K562 (cell line): ENCODE measurements around the gene COL9A2.

Source experiments
- BACH1 ChIP-seq: fragments of 200-800 bp; sonication (Bioruptor generic); IDR thresholded peaks from 2 replicates; pipeline ENCODE4 v1.6.1; 2016; ENCODE audit warnings: missing genetic modification characterization, missing compliant biosample characterization
- BRD4 ChIP-seq: fragments of 200-600 bp; sonication (generic); IDR thresholded peaks from 2 replicates; pipeline ENCODE4 v1.6.1; 2017; ENCODE audit warnings: inconsistent platforms
- KDM5B ChIP-seq: fragments of 200-600 bp; sonication (generic); IDR thresholded peaks from 2 replicates; pipeline ENCODE4 v1.6.1; 2012; ENCODE audit warnings: low read depth, mild to moderate bottlenecking, moderate library complexity, low read length, control low read depth, inconsistent platforms; ENCODE audit not compliant: insufficient replicate concordance
- MYC ChIP-seq, 2 experiments: fragments of 250-450 bp in 1 of 2; sonication (Bioruptor Pico) in 1 of 2; IDR thresholded peaks; 2 replicates each; pipeline versions ENCODE4 v1.5.1 to v1.6.1; 2012 to 2021; ENCODE audit warnings: low read depth in 2 of 2, borderline replicate concordance in 1 of 2, improper control_type of control experiment in 1 of 2, low read length in 1 of 2, mild to moderate bottlenecking in 1 of 2, moderate library complexity in 1 of 2
- NR2F6 ChIP-seq: fragments of 450-650 bp; formaldehyde crosslinking; IDR thresholded peaks from 2 replicates; pipeline ENCODE4 v1.4.0; 2020; ENCODE audit warnings: mild to moderate bottlenecking
- SMARCC2 ChIP-seq: fragments of 450-650 bp; IDR thresholded peaks from 2 replicates; pipeline ENCODE4 v1.6.1; 2017; ENCODE audit warnings: antibody characterized with exemption, moderate library complexity, mild to moderate bottlenecking, low read depth
- XRCC5 ChIP-seq: fragments of 200-400 bp; formaldehyde crosslinking; IDR thresholded peaks from 2 replicates; pipeline ENCODE4 v1.6.1; 2017; ENCODE audit warnings: low read depth, mild to moderate bottlenecking, low read length
- ZNF263 ChIP-seq: sonication (generic); formaldehyde crosslinking; IDR thresholded peaks from 2 replicates; pipeline ENCODE4 v1.8.0; 2022; ENCODE audit warnings: mild to moderate bottlenecking, missing genetic modification reagents, borderline replicate concordance
- TF ChIP-seq, protein P1 (sequence below): fragments of 450-650 bp; IDR thresholded peaks from 2 replicates; pipeline ENCODE4 v1.7.1; 2018; ENCODE audit warnings: mild to moderate bottlenecking, low read depth; ENCODE audit not compliant: partially characterized antibody
- TF ChIP-seq, protein P2 (sequence below), 3 experiments: IDR thresholded peaks in 2 of 3; conservative IDR thresholded peaks in 1 of 3; 2 replicates each; pipeline ENCODE4 v1.5.1; 2011 to 2012; ENCODE audit warnings: low read length in 3 of 3, mild to moderate bottlenecking in 3 of 3, control low read depth in 2 of 3, improper control_type of control experiment in 1 of 3, inconsistent platforms in 1 of 3, low read depth in 1 of 3, mixed read lengths in 1 of 3, moderate library complexity in 1 of 3; ENCODE audit not compliant: insufficient read depth in 2 of 3
- TF ChIP-seq, protein P3 (sequence below): sonication (generic); formaldehyde crosslinking; IDR thresholded peaks from 2 replicates; pipeline ENCODE4 v1.8.0; 2022; ENCODE audit warnings: mild to moderate bottlenecking, missing genetic modification reagents, borderline replicate concordance
- TF ChIP-seq, protein P4 (sequence below): fragments of 450-650 bp; IDR thresholded peaks from 2 replicates; pipeline ENCODE4 v1.6.1; 2017; ENCODE audit warnings: antibody characterized with exemption

DNA sequence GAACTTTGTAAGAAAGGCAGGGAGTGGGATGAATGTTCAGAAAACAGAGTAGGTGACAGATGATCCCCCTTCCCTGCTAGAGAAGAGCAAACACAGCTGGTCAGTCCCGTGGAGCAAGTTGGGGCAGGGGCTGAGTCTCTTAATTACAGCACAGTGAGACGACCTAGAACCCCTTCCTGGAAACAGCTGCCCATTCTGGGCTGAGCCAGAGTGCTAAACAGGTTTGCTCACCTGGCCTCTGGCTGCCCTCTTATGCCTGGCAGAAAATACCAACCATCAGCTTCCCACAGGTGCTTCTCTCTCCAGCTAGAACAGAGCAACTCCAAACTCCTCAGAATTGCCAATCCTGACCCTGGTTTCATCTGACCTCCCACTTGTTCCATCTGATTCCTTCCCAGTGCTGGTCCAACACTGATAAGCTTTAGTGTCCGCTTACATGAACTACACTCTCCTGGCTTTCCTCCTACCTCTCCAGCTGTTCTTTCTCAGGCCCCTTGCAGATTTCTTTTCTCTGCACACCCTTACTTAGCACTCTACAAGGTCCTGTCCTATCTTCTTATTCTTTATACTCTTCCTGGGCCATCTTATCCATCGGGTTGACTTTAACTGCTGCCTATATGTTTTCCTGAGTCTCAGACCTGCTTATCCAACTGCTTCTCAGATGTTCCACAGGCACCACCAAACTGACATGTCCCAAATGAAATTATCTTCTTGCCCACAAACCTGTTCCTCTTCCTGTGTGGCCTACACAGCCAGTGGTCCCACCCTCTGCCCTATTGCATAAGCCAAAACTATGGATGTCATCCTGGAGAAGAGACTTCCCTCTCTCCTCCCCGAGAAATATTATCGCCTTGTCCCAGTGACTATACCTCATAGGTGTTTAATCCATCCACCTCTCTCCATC, 22.6 kb upstream of the COL9A2 start:
- TF ChIP-seq, protein P1, sequence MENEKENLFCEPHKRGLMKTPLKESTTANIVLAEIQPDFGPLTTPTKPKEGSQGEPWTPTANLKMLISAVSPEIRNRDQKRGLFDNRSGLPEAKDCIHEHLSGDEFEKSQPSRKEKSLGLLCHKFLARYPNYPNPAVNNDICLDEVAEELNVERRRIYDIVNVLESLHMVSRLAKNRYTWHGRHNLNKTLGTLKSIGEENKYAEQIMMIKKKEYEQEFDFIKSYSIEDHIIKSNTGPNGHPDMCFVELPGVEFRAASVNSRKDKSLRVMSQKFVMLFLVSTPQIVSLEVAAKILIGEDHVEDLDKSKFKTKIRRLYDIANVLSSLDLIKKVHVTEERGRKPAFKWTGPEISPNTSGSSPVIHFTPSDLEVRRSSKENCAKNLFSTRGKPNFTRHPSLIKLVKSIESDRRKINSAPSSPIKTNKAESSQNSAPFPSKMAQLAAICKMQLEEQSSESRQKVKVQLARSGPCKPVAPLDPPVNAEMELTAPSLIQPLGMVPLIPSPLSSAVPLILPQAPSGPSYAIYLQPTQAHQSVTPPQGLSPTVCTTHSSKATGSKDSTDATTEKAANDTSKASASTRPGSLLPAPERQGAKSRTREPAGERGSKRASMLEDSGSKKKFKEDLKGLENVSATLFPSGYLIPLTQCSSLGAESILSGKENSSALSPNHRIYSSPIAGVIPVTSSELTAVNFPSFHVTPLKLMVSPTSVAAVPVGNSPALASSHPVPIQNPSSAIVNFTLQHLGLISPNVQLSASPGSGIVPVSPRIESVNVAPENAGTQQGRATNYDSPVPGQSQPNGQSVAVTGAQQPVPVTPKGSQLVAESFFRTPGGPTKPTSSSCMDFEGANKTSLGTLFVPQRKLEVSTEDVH: peak; percentile 27
- TF ChIP-seq ZNF263 (CRISPR knock-in tag): no peak
- no peak for TF ChIP-seq KDM5B
- TF ChIP-seq MYC (IDR thresholded peaks at IDR 0.05; ENCODE audit: low read depth, low read length): no peak
- TF ChIP-seq MYC (CRISPR knock-in tag; IDR thresholded peaks at IDR 0.05; ENCODE audit: borderline replicate concordance, low read depth): no peak
- TF ChIP-seq, protein P2, sequence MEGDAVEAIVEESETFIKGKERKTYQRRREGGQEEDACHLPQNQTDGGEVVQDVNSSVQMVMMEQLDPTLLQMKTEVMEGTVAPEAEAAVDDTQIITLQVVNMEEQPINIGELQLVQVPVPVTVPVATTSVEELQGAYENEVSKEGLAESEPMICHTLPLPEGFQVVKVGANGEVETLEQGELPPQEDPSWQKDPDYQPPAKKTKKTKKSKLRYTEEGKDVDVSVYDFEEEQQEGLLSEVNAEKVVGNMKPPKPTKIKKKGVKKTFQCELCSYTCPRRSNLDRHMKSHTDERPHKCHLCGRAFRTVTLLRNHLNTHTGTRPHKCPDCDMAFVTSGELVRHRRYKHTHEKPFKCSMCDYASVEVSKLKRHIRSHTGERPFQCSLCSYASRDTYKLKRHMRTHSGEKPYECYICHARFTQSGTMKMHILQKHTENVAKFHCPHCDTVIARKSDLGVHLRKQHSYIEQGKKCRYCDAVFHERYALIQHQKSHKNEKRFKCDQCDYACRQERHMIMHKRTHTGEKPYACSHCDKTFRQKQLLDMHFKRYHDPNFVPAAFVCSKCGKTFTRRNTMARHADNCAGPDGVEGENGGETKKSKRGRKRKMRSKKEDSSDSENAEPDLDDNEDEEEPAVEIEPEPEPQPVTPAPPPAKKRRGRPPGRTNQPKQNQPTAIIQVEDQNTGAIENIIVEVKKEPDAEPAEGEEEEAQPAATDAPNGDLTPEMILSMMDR (IDR thresholded peaks at IDR 0.05 in 2 of 3, conservative IDR thresholded peaks at IDR 0.05 in 1 of 3; ENCODE audit: insufficient read depth in 2 of 3, low read depth in 1 of 3, low read length in 3 of 3): no peak
- TF ChIP-seq XRCC5: no peak
- TF ChIP-seq BACH1: no peak
- TF ChIP-seq SMARCC2: no peak
- TF ChIP-seq, protein P3, sequence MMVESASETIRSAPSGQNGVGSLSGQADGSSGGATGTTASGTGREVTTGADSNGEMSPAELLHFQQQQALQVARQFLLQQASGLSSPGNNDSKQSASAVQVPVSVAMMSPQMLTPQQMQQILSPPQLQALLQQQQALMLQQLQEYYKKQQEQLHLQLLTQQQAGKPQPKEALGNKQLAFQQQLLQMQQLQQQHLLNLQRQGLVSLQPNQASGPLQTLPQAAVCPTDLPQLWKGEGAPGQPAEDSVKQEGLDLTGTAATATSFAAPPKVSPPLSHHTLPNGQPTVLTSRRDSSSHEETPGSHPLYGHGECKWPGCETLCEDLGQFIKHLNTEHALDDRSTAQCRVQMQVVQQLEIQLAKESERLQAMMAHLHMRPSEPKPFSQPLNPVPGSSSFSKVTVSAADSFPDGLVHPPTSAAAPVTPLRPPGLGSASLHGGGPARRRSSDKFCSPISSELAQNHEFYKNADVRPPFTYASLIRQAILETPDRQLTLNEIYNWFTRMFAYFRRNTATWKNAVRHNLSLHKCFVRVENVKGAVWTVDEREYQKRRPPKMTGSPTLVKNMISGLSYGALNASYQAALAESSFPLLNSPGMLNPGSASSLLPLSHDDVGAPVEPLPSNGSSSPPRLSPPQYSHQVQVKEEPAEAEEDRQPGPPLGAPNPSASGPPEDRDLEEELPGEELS (CRISPR knock-in tag): no peak
- no peak for TF ChIP-seq NR2F6 (CRISPR knock-in tag)
- TF ChIP-seq, protein P4, sequence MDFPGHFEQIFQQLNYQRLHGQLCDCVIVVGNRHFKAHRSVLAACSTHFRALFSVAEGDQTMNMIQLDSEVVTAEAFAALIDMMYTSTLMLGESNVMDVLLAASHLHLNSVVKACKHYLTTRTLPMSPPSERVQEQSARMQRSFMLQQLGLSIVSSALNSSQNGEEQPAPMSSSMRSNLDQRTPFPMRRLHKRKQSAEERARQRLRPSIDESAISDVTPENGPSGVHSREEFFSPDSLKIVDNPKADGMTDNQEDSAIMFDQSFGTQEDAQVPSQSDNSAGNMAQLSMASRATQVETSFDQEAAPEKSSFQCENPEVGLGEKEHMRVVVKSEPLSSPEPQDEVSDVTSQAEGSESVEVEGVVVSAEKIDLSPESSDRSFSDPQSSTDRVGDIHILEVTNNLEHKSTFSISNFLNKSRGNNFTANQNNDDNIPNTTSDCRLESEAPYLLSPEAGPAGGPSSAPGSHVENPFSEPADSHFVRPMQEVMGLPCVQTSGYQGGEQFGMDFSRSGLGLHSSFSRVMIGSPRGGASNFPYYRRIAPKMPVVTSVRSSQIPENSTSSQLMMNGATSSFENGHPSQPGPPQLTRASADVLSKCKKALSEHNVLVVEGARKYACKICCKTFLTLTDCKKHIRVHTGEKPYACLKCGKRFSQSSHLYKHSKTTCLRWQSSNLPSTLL: no peak
- no peak for TF ChIP-seq BRD4
